PC-9 (cell line): ENCODE measurements around the gene SNAP47.

Experiments
- CTCF ChIP-seq: fragments of 200-600 bp; sonication (generic); conservative IDR thresholded peaks from 2 replicates; pipeline ENCODE4 v1.6.1; 2017; ENCODE audit warnings: mixed run types, antibody characterized with exemption, mild to moderate bottlenecking, moderate library complexity
- EZH2 ChIP-seq: fragments of 200-600 bp; sonication (generic); IDR thresholded peaks from 2 replicates; pipeline ENCODE4 v1.8.0; 2017; ENCODE audit warnings: antibody characterized with exemption, low read depth

DNA sequence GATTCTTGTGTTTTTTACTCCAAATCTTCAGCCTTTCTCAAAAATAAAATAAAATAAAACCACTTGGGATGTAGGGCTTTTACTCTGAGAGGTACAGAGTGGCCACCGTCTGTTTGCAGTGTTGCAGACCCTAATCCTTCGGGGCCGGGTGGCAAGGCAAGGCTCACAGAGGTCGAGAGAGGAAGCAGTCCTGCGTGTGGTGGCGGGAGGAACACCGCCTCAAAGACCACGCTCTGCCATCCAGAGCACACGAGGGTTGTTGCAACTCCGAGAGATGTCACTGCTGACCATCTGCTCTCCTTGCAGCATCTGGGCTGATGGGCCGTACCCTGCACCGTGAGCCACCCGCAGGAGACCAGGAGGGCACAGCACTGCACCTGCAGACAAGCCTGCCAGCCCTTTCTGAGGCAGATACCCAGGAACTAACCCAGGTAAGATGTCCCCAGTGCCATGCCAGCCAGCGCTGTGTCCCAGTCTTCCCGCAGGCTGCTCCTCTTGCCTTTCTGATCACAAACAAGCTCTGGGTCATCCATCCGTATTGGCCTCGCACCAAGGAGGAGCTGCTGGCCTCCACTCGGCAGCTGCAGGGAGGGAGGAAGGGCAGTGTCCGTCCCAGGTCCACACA lies 31.5 kb downstream of the SNAP47 start:
- TF ChIP-seq CTCF = no peak
- TF ChIP-seq EZH2 = no peak
